H1 (cell line): ENCODE data around the gene HLX.

ENCODE experiments used
- BRCA1 ChIP-seq: IDR thresholded peaks from 2 replicates; pipeline ENCODE4 v1.6.1; 2012; ENCODE audit warnings: low read depth, low read length, improper control_type of control experiment
- CREB1 ChIP-seq: IDR thresholded peaks from 2 replicates; pipeline ENCODE4 v1.6.1; 2012; ENCODE audit warnings: inconsistent platforms
- CTCF ChIP-seq, 3 experiments: IDR thresholded peaks; 1 replicate in 2 of 3; 2 replicates in 1 of 3; pipeline versions ENCODE4 v1.5.1 to v1.6.1; 2011; ENCODE audit warnings: low read length in 3 of 3, mild to moderate bottlenecking in 3 of 3, inconsistent platforms in 2 of 3, low read depth in 1 of 3, moderate library complexity in 1 of 3; ENCODE audit not compliant: insufficient read depth in 1 of 3; ENCODE audit errors: control extremely low read depth in 1 of 3
- EP300 ChIP-seq, 2 experiments: IDR thresholded peaks; 1 replicate in 1 of 2; 2 replicates in 1 of 2; pipeline ENCODE4 v1.6.1; 2011 to 2012; ENCODE audit warnings: low read depth in 2 of 2, low read length in 2 of 2, mild to moderate bottlenecking in 2 of 2, borderline replicate concordance in 1 of 2, inconsistent platforms in 1 of 2, moderate library complexity in 1 of 2
- EZH2 ChIP-seq: fragments of 200-600 bp; sonication (generic); IDR thresholded peaks from 2 replicates; pipeline ENCODE4 v1.7.1; 2012; ENCODE audit warnings: low read depth, mild to moderate bottlenecking, moderate library complexity, low read length, inconsistent platforms; ENCODE audit not compliant: severe bottlenecking
- GABPA ChIP-seq: IDR thresholded peaks from 2 replicates; pipeline ENCODE4 v1.6.1; 2011; ENCODE audit warnings: mild to moderate bottlenecking, low read length, moderate library complexity, borderline replicate concordance; ENCODE audit not compliant: insufficient read depth
- POLR2AphosphoS5 ChIP-seq: IDR thresholded peaks from 2 replicates; pipeline ENCODE4 v1.6.1; 2011; ENCODE audit warnings: low read depth, low read length
- SP1 ChIP-seq: IDR thresholded peaks from 2 replicates; pipeline ENCODE4 v1.6.1; 2011; ENCODE audit warnings: low read depth, low read length
- TAF1 ChIP-seq: IDR thresholded peaks from 2 replicates; pipeline ENCODE4 v1.6.1; 2011; ENCODE audit warnings: mild to moderate bottlenecking, low read depth, low read length
- TBP ChIP-seq: IDR thresholded peaks from 2 replicates; pipeline ENCODE4 v1.6.1; 2011; ENCODE audit warnings: low read depth, low read length, improper control_type of control experiment
- USF2 ChIP-seq: IDR thresholded peaks from 2 replicates; pipeline ENCODE4 v1.6.1; 2011; ENCODE audit warnings: low read length, improper control_type of control experiment

DNA sequence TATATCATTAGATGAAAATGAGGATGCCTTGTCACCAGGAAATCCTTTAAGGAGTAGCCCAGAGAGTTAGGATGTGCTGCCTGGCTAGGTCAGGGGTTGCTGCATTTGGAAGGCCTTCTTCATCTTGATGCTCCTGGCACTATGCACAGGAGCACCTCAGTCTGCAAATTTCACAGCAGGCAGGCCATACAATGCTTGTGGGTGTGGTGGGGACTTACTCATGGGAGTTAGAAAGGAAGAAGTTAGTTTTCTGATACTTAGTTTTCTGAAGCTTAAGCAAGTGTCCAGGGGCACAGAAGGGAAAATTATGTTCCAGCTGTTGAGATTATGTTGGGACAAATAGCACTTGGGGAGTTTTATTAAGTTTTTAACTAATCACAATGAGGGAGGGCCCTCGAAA is 11.4 kb downstream of the HLX start:
- no peak for TF ChIP-seq EP300 (IDR thresholded peaks at IDR 0.05; ENCODE audit: borderline replicate concordance in 1 of 2, low read depth in 2 of 2, low read length in 2 of 2)
- no peak for TF ChIP-seq CTCF (IDR thresholded peaks at IDR 0.05; ENCODE audit: control extremely low read depth in 1 of 3, insufficient read depth in 1 of 3, low read depth in 1 of 3, low read length in 3 of 3)
- TF ChIP-seq USF2 = no peak
- no peak for TF ChIP-seq CREB1
- no peak for TF ChIP-seq TAF1
- no peak for TF ChIP-seq POLR2AphosphoS5
- TF ChIP-seq SP1 = no peak
- TF ChIP-seq BRCA1 = no peak
- TF ChIP-seq TBP = no peak
- TF ChIP-seq GABPA = no peak
- no peak for TF ChIP-seq EZH2
